RCC 7860 (cell line): ENCODE results near the gene MAP1LC3B.

Source experiments
- DNase-seq: peaks from one replicate; pipeline ENCODE4 v3.0.0-alpha.2; 2015; ENCODE audit warnings: low spot score
- FAIRE-seq: peaks from 2 replicates; lab custom pipeline; 2012; peaks lifted over from hg19 to GRCh38; lab: Jason Lieb, UNC

The MAP1LC3B gene

GRCh38 chr16:87425941-87426340 lies 33.8 kb downstream of the MAP1LC3B start:
- FAIRE-seq: no peak
- no peak for DNase-seq

GRCh38 chr16:87426423-87427215 lies 34.5 kb downstream of the MAP1LC3B start:
- DNase-seq (no peak), FAIRE-seq (no peak)

- FAIRE-seq: no peak
- DNase-seq: no peak
Measured at GRCh38 chr16:87431926-87432325, 39.8 kb downstream of the MAP1LC3B start.

- no peak for FAIRE-seq
- DNase-seq: no peak
Measured at GRCh38 chr16:87432330-87432915, 40.3 kb downstream of the MAP1LC3B start.

GRCh38 chr16:87434146-87434667 lies 42.1 kb downstream of the MAP1LC3B start:
- FAIRE-seq (no peak), DNase-seq (no peak)

- DNase-seq (no peak), FAIRE-seq (no peak)
Measured at GRCh38 chr16:87435372-87436224, 43.5 kb downstream of the MAP1LC3B start.

- FAIRE-seq: no peak
- DNase-seq: no peak
Measured at GRCh38 chr16:87436225-87437172, 44.4 kb downstream of the MAP1LC3B start.

- FAIRE-seq (no peak), DNase-seq (no peak)
Measured at GRCh38 chr16:87437327-87437726, 45.2 kb downstream of the MAP1LC3B start.

GRCh38 chr16:87437911-87438610 lies 45.9 kb downstream of the MAP1LC3B start:
- DNase-seq (no peak), FAIRE-seq (no peak)

GRCh38 chr16:87438611-87438985 lies 46.5 kb downstream of the MAP1LC3B start:
- FAIRE-seq: no peak
- DNase-seq: no peak

- DNase-seq (no peak), FAIRE-seq (no peak)
Measured at GRCh38 chr16:87439926-87440325, 47.8 kb downstream of the MAP1LC3B start.

GRCh38 chr16:87441886-87442580 lies 49.9 kb downstream of the MAP1LC3B start:
- no peak for FAIRE-seq
- no peak for DNase-seq

GRCh38 chr16:87442581-87442966 lies 50.4 kb downstream of the MAP1LC3B start:
- no peak for DNase-seq
- FAIRE-seq: no peak

- FAIRE-seq: no peak
Measured at GRCh38 chr16:87443016-87443415, 50.9 kb downstream of the MAP1LC3B start.

GRCh38 chr16:87443964-87444363 lies 51.8 kb downstream of the MAP1LC3B start:
- no peak for DNase-seq
- FAIRE-seq: no peak

More at GRCh38 chr16:87443016-87443415, 50.9 kb downstream of the MAP1LC3B start:
- no peak for DNase-seq

GRCh38 chr16:87445486-87445885 lies 53.4 kb downstream of the MAP1LC3B start:
- FAIRE-seq: no peak

GRCh38 chr16:87446479-87446878 lies 54.3 kb downstream of the MAP1LC3B start:
- FAIRE-seq (no peak), DNase-seq (no peak)

More at GRCh38 chr16:87445486-87445885, 53.4 kb downstream of the MAP1LC3B start:
- DNase-seq: no peak

GRCh38 chr16:87447323-87447722 lies 55.2 kb downstream of the MAP1LC3B start:
- FAIRE-seq: no peak
- no peak for DNase-seq

- DNase-seq (no peak), FAIRE-seq (no peak)
Measured at GRCh38 chr16:87448866-87449265, 56.7 kb downstream of the MAP1LC3B start.
